Panc1 (cell line): ENCODE results near the gene CALHM1. TPM values are rescaled to one million over a fixed set of nuclear protein-coding genes. Genes with fewer than 3 reads are reported as not detected.

Experiments
- ATAC-seq: fragments of 200-7000 bp; cut with Tn5 transposase; 2 replicates; pipeline ENCODE4 v1.9.1; 2020; ENCODE audit warnings: mild to moderate bottlenecking, moderate library complexity
- BruUV-seq: library from RNA; stranded (reverse); fragments of 400-500 nt; replicated peaks from 2 replicates; lab custom pipeline; 2021; lab: Mats Ljungman, UMichigan
- CTCF ChIA-PET: fragments of 300-600 bp; sonication (Branson Sonifier 250); formaldehyde crosslinking; loops from one replicate; lab custom pipeline; 2022; ENCODE audit warnings: antibody characterized with exemption; lab: Charles Lee
- POLR2A ChIA-PET: fragments of 300-600 bp; sonication (Branson Sonifier 250); formaldehyde crosslinking; loops from one replicate; lab custom pipeline; 2022; ENCODE audit warnings: antibody characterized with exemption; lab: Charles Lee
- DNase-seq: peaks from one replicate; pipeline ENCODE4 v3.0.0-alpha.2; 2010; ENCODE audit warnings: low read depth, low spot score
- H3K27ac ChIP-seq: 2 replicates; pipeline ENCODE4 v1.5.1; 2011; ENCODE audit warnings: mild to moderate bottlenecking, low read length, inconsistent platforms
- H3K27me3 ChIP-seq: fragments of 200-500 bp; sonication (Bioruptor generic); 2 replicates; pipeline ENCODE4 v1.6.0; 2014; ENCODE audit warnings: low read length, inconsistent platforms; ENCODE audit not compliant: control insufficient read depth, insufficient read depth
- H3K36me3 ChIP-seq: fragments of 200-500 bp; sonication (Bioruptor generic); 2 replicates; pipeline ENCODE4 v1.5.1; 2014; ENCODE audit warnings: inconsistent platforms, mild to moderate bottlenecking, low read length, moderate library complexity; ENCODE audit not compliant: control insufficient read depth, insufficient read depth
- H3K4me1 ChIP-seq: 2 replicates; pipeline ENCODE4 v1.5.1; 2011; ENCODE audit warnings: inconsistent platforms, mild to moderate bottlenecking, low read length, moderate library complexity; ENCODE audit not compliant: control insufficient read depth, insufficient read depth
- H3K4me3 ChIP-seq, 2 experiments: 2 replicates each; pipeline ENCODE4 v1.5.1; 2011 to 2012; ENCODE audit warnings: low read depth in 2 of 2, low read length in 2 of 2, mild to moderate bottlenecking in 2 of 2, inconsistent platforms in 1 of 2, moderate library complexity in 1 of 2
- H3K9me3 ChIP-seq: fragments of 200-500 bp; sonication (Bioruptor generic); 2 replicates; pipeline ENCODE4 v1.5.1; 2014; ENCODE audit warnings: low read depth, mild to moderate bottlenecking, inconsistent platforms, low read length, moderate library complexity; ENCODE audit not compliant: control insufficient read depth, insufficient read depth
- POLR2AphosphoS5 ChIP-seq: IDR thresholded peaks from 2 replicates; pipeline ENCODE4 v1.6.1; 2012; ENCODE audit warnings: mild to moderate bottlenecking, low read depth, low read length, moderate library complexity
- SIN3A ChIP-seq: IDR thresholded peaks from 2 replicates; pipeline ENCODE4 v1.6.1; 2012; ENCODE audit warnings: low read depth, mild to moderate bottlenecking, low read length, moderate library complexity, borderline replicate concordance; ENCODE audit not compliant: insufficient read depth
- TCF7L2 ChIP-seq: IDR thresholded peaks from 2 replicates; pipeline ENCODE4 v1.6.1; 2011; ENCODE audit warnings: mild to moderate bottlenecking, low read depth, low read length, inconsistent platforms
- in situ Hi-C: cut with HindIII; loops from 2 replicates; pipeline ENCODE4 v1.10.0; 2016; ENCODE audit warnings: low sequenced_read_pairs, low pct_unique_long_range_greater_than_20kb
- intact Hi-C: fragments of 100-400 bp; cut with micrococcal nuclease; formaldehyde crosslinking; loops from one replicate; pipeline ENCODE4 v1.10.0; 2022; ENCODE audit not compliant: unreplicated experiment
- total RNA-seq: library from RNA; stranded (reverse); gene quantifications from one replicate; pipeline ENCODE4 v1.2.1, GENCODE V29; 2021; ENCODE audit not compliant: unreplicated experiment
- TF ChIP-seq, protein P1 (sequence below): fragments of 450-650 bp; IDR thresholded peaks from 2 replicates; pipeline ENCODE4 v1.5.1; 2017; ENCODE audit warnings: mild to moderate bottlenecking
- TF ChIP-seq, protein P2 (sequence below), 2 experiments: IDR thresholded peaks; 2 replicates each; pipeline ENCODE4 v1.6.1; 2011 to 2012; ENCODE audit warnings: low read depth in 2 of 2, control low read depth in 1 of 2, low read length in 1 of 2, mild to moderate bottlenecking in 1 of 2, moderate library complexity in 1 of 2; ENCODE audit not compliant: insufficient read depth in 1 of 2

The CALHM1 gene
- total RNA-seq, 1 experiment from 2014 or later = not detected

DNA sequence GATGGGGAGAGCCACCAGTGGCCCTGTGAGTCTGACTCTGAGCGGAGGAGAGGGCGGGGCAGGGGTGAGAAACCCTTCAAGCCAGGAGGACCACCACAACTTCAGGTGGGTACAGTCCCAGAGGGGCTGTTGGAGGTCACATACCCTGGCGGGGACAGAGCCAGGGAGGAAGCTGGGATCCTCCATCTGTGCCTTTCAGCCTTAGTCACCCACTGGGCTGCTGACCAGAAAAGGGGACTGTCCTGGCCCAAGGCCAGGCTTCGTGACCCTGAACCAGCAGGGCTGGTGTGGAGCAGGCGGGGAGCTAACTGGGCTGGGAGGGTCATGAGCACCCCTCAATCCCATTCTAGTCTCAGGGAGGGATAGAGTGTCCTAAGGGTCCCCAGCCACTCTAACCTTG is 21.8 kb upstream of the CALHM1 start:
- Histone ChIP-seq H3K27me3 (no peaks in the 10 kb centered on the region), H3K36me3 (no peaks in the 10 kb centered on the region), H3K9me3 (no peaks in the 10 kb centered on the region), H3K4me1 (no peaks in the 10 kb centered on the region; the same call in 1 of the 2 replicates), H3K27ac (no peak overlapping the region), H3K4me3 (no peak overlapping the region)
- in situ Hi-C loops = no loop called here
- POLR2A ChIA-PET = interaction anchor here (0.6 kb wide), 1 partner anchor 53 kb away, joined by 3 read pairs; no protein-coding TSS in a partner anchor
- no peak for ATAC-seq
- DNase-seq = no peak
- no TSS peak for BruUV-seq
- CTCF ChIA-PET = interaction anchor here (0.9 kb wide), 1 partner anchor 104 kb away, joined by 3 read pairs; no protein-coding TSS in a partner anchor
- intact Hi-C loops = no loop called here
- TF ChIP-seq TCF7L2 (no peak), POLR2AphosphoS5 (no peak), SIN3A (no peak)
- TF ChIP-seq, protein P1, sequence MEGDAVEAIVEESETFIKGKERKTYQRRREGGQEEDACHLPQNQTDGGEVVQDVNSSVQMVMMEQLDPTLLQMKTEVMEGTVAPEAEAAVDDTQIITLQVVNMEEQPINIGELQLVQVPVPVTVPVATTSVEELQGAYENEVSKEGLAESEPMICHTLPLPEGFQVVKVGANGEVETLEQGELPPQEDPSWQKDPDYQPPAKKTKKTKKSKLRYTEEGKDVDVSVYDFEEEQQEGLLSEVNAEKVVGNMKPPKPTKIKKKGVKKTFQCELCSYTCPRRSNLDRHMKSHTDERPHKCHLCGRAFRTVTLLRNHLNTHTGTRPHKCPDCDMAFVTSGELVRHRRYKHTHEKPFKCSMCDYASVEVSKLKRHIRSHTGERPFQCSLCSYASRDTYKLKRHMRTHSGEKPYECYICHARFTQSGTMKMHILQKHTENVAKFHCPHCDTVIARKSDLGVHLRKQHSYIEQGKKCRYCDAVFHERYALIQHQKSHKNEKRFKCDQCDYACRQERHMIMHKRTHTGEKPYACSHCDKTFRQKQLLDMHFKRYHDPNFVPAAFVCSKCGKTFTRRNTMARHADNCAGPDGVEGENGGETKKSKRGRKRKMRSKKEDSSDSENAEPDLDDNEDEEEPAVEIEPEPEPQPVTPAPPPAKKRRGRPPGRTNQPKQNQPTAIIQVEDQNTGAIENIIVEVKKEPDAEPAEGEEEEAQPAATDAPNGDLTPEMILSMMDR = no peak
- TF ChIP-seq, protein P2, sequence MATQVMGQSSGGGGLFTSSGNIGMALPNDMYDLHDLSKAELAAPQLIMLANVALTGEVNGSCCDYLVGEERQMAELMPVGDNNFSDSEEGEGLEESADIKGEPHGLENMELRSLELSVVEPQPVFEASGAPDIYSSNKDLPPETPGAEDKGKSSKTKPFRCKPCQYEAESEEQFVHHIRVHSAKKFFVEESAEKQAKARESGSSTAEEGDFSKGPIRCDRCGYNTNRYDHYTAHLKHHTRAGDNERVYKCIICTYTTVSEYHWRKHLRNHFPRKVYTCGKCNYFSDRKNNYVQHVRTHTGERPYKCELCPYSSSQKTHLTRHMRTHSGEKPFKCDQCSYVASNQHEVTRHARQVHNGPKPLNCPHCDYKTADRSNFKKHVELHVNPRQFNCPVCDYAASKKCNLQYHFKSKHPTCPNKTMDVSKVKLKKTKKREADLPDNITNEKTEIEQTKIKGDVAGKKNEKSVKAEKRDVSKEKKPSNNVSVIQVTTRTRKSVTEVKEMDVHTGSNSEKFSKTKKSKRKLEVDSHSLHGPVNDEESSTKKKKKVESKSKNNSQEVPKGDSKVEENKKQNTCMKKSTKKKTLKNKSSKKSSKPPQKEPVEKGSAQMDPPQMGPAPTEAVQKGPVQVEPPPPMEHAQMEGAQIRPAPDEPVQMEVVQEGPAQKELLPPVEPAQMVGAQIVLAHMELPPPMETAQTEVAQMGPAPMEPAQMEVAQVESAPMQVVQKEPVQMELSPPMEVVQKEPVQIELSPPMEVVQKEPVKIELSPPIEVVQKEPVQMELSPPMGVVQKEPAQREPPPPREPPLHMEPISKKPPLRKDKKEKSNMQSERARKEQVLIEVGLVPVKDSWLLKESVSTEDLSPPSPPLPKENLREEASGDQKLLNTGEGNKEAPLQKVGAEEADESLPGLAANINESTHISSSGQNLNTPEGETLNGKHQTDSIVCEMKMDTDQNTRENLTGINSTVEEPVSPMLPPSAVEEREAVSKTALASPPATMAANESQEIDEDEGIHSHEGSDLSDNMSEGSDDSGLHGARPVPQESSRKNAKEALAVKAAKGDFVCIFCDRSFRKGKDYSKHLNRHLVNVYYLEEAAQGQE (IDR thresholded peaks at IDR 0.05; ENCODE audit: insufficient read depth in 1 of 2, low read depth in 2 of 2, low read length in 1 of 2) = no peak

DNA sequence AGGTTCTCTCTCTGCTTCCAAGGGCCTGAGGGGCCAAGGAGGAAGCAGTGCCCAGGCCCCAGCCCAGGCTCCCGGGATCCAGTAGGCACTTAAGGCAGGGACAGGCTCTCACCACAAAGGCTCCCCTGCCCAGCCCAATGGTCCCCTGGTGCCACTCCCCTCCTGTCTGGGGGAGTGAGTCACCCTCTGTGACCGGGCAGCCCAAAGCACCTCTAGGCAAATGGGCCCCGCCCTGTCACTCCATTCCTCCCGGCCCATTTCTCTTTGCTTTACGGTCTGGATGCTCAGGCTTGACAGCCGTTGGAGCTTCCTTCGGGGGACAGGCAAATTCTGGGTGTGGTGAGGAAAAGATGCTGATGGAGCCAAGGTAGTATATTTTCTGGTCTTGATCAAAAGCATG is 20.4 kb upstream of the CALHM1 start, which contains the start of gene CALHM3:
CALHM3 (minus strand) TSS at position 106 of the 400 bp plus-strand sequence. CDS start 208 bp downstream, outside the sequence.
- no peak for DNase-seq
- no peaks in the 10 kb centered on the region; the same call in 1 of the 2 replicates for H3K4me1 ChIP-seq
- intact Hi-C loops = no loop called here
- no peaks in the 10 kb centered on the region for H3K9me3 ChIP-seq
- ChIA-PET CTCF (no interaction called here), POLR2A (no interaction called here)
- H3K4me3 ChIP-seq = no peak within 1 kb of the TSS
- in situ Hi-C loops = loop anchor here (10.0 kb wide), 1 partner anchor 84 kb away; the partner anchor contains the start of genes ATP5MK and PDCD11
- TF ChIP-seq, protein P1 = no peak
- TF ChIP-seq POLR2AphosphoS5 (no peak), SIN3A (no peak), TCF7L2 (no peak)
- TF ChIP-seq, protein P2 (IDR thresholded peaks at IDR 0.05; ENCODE audit: insufficient read depth in 1 of 2, low read depth in 2 of 2, low read length in 1 of 2) = no peak
- BruUV-seq = no TSS peak
- H3K36me3 ChIP-seq = no peaks in the 10 kb centered on the region
- no peak within 1 kb of the TSS for H3K27ac ChIP-seq
- peak; percentile 32; the same call in 1 of the 2 replicates for ATAC-seq
- H3K27me3 ChIP-seq = no peaks in the 10 kb centered on the region
